ENCODE data around the gene SYNE2.

SYNE2 gene

GRCh38 chr14:63887899-63888298 lies 35.1 kb downstream of the SYNE2 start:
- Mint-ChIP-seq H3K9me3 (no peaks in the 10 kb centered on the region), H3K4me1 (ENCODE audit: low read depth) (no peaks in the 10 kb centered on the region), H3K4me3 (no peak overlapping the region), H3K27me3 (peaks cover 65% of the 10 kb centered on the region), H3K36me3 (ENCODE audit: low read depth) (no peaks in the 10 kb centered on the region), H3K27ac (no peak overlapping the region)
- intact Hi-C loops (cut with micrococcal nuclease), result no loop called here

- no peaks in the 10 kb centered on the region for H3K36me3 Mint-ChIP-seq (ENCODE audit: low read depth)
- H3K27me3 Mint-ChIP-seq, result peaks cover 63% of the 10 kb centered on the region
- no peak overlapping the region for H3K27ac Mint-ChIP-seq
- no peaks in the 10 kb centered on the region for H3K9me3 Mint-ChIP-seq
- no peaks in the 10 kb centered on the region for H3K4me1 Mint-ChIP-seq (ENCODE audit: low read depth)
- intact Hi-C loops (cut with micrococcal nuclease), result no loop called here
- H3K4me3 Mint-ChIP-seq, result no peak overlapping the region
These were observed 37.7 kb downstream of the SYNE2 start for GRCh38 chr14:63890553-63890952.

- H3K27ac Mint-ChIP-seq, result no peak overlapping the region
- peaks cover 66% of the 10 kb centered on the region for H3K27me3 Mint-ChIP-seq
- no peaks in the 10 kb centered on the region for H3K4me1 Mint-ChIP-seq (ENCODE audit: low read depth)
- intact Hi-C loops (cut with micrococcal nuclease), result no loop called here
- H3K9me3 Mint-ChIP-seq, result no peaks in the 10 kb centered on the region
- no peak overlapping the region for H3K4me3 Mint-ChIP-seq
- H3K36me3 Mint-ChIP-seq (ENCODE audit: low read depth), result no peaks in the 10 kb centered on the region
These were observed 38.6 kb downstream of the SYNE2 start for GRCh38 chr14:63891148-63891975.

GRCh38 chr14:63892265-63892664 lies 39.5 kb downstream of the SYNE2 start:
- Mint-ChIP-seq H3K9me3 (no peaks in the 10 kb centered on the region), H3K27me3 (peaks cover 65% of the 10 kb centered on the region), H3K27ac (no peak overlapping the region), H3K4me1 (ENCODE audit: low read depth) (no peaks in the 10 kb centered on the region), H3K36me3 (ENCODE audit: low read depth) (no peaks in the 10 kb centered on the region), H3K4me3 (no peak overlapping the region)
- intact Hi-C loops (cut with micrococcal nuclease), result no loop called here

GRCh38 chr14:63893701-63894458 lies 41.1 kb downstream of the SYNE2 start:
- Mint-ChIP-seq H3K36me3 (ENCODE audit: low read depth) (no peaks in the 10 kb centered on the region), H3K4me3 (no peak overlapping the region), H3K27ac (no peak overlapping the region), H3K27me3 (peaks cover 72% of the 10 kb centered on the region), H3K4me1 (ENCODE audit: low read depth) (no peaks in the 10 kb centered on the region), H3K9me3 (no peaks in the 10 kb centered on the region)
- intact Hi-C loops (cut with micrococcal nuclease), result no loop called here

GRCh38 chr14:63895510-63895909 lies 42.7 kb downstream of the SYNE2 start:
- no peak overlapping the region for H3K4me3 Mint-ChIP-seq
- H3K4me1 Mint-ChIP-seq (ENCODE audit: low read depth), result peaks cover 7% of the 10 kb centered on the region
- H3K27me3 Mint-ChIP-seq, result peaks cover 74% of the 10 kb centered on the region
- H3K36me3 Mint-ChIP-seq (ENCODE audit: low read depth), result no peaks in the 10 kb centered on the region
- H3K9me3 Mint-ChIP-seq, result peaks cover 9% of the 10 kb centered on the region
- intact Hi-C loops (cut with micrococcal nuclease), result no loop called here
- H3K27ac Mint-ChIP-seq, result no peak overlapping the region

GRCh38 chr14:63896278-63896720 lies 43.5 kb downstream of the SYNE2 start:
- Mint-ChIP-seq H3K4me1 (ENCODE audit: low read depth) (peaks cover 13% of the 10 kb centered on the region), H3K27ac (no peak overlapping the region), H3K4me3 (no peak overlapping the region), H3K36me3 (ENCODE audit: low read depth) (no peaks in the 10 kb centered on the region), H3K27me3 (peaks cover 69% of the 10 kb centered on the region), H3K9me3 (peaks cover 15% of the 10 kb centered on the region)
- intact Hi-C loops (cut with micrococcal nuclease), result no loop called here

GRCh38 chr14:63897721-63898163 lies 44.9 kb downstream of the SYNE2 start:
- Mint-ChIP-seq H3K4me3 (no peak overlapping the region), H3K27me3 (peaks cover 71% of the 10 kb centered on the region), H3K9me3 (peaks cover 21% of the 10 kb centered on the region), H3K27ac (no peak overlapping the region), H3K4me1 (ENCODE audit: low read depth) (peaks cover 20% of the 10 kb centered on the region), H3K36me3 (ENCODE audit: low read depth) (no peaks in the 10 kb centered on the region)
- intact Hi-C loops (cut with micrococcal nuclease), result no loop called here

- Mint-ChIP-seq H3K4me3 (no peak overlapping the region), H3K27me3 (peaks cover 73% of the 10 kb centered on the region), H3K36me3 (ENCODE audit: low read depth) (no peaks in the 10 kb centered on the region), H3K9me3 (peaks cover 21% of the 10 kb centered on the region), H3K27ac (no peak overlapping the region), H3K4me1 (ENCODE audit: low read depth) (peaks cover 21% of the 10 kb centered on the region)
- intact Hi-C loops (cut with micrococcal nuclease), result no loop called here
These were observed 47.1 kb downstream of the SYNE2 start for GRCh38 chr14:63899953-63900352.

GRCh38 chr14:63901434-63902085 lies 48.8 kb downstream of the SYNE2 start:
- intact Hi-C loops (cut with micrococcal nuclease), result no loop called here
- H3K27ac Mint-ChIP-seq, result no peak overlapping the region
- H3K27me3 Mint-ChIP-seq, result peaks cover 76% of the 10 kb centered on the region
- no peak overlapping the region for H3K4me3 Mint-ChIP-seq
- H3K36me3 Mint-ChIP-seq (ENCODE audit: low read depth), result no peaks in the 10 kb centered on the region
- H3K9me3 Mint-ChIP-seq, result peaks cover 21% of the 10 kb centered on the region
- H3K4me1 Mint-ChIP-seq (ENCODE audit: low read depth), result peaks cover 21% of the 10 kb centered on the region

GRCh38 chr14:63902375-63902976 lies 49.7 kb downstream of the SYNE2 start:
- Mint-ChIP-seq H3K4me1 (ENCODE audit: low read depth) (peaks cover 21% of the 10 kb centered on the region), H3K36me3 (ENCODE audit: low read depth) (no peaks in the 10 kb centered on the region), H3K9me3 (peaks cover 21% of the 10 kb centered on the region), H3K27ac (no peak overlapping the region), H3K4me3 (no peak overlapping the region), H3K27me3 (peaks cover 78% of the 10 kb centered on the region)
- intact Hi-C loops (cut with micrococcal nuclease), result no loop called here

GRCh38 chr14:63904724-63905123 lies 51.9 kb downstream of the SYNE2 start:
- no peaks in the 10 kb centered on the region for H3K36me3 Mint-ChIP-seq (ENCODE audit: low read depth)
- H3K4me3 Mint-ChIP-seq, result no peak overlapping the region
- intact Hi-C loops (cut with micrococcal nuclease), result no loop called here
- H3K4me1 Mint-ChIP-seq (ENCODE audit: low read depth), result peaks cover 21% of the 10 kb centered on the region
- no peak overlapping the region for H3K27ac Mint-ChIP-seq
- H3K27me3 Mint-ChIP-seq, result peaks cover 78% of the 10 kb centered on the region
- H3K9me3 Mint-ChIP-seq, result peaks cover 20% of the 10 kb centered on the region

- Mint-ChIP-seq H3K4me3 (no peak overlapping the region), H3K27me3 (peaks cover 75% of the 10 kb centered on the region), H3K4me1 (ENCODE audit: low read depth) (peaks cover 15% of the 10 kb centered on the region), H3K36me3 (ENCODE audit: low read depth) (no peaks in the 10 kb centered on the region), H3K27ac (no peak overlapping the region), H3K9me3 (peaks cover 14% of the 10 kb centered on the region)
- intact Hi-C loops (cut with micrococcal nuclease), result no loop called here
These were observed 52.6 kb downstream of the SYNE2 start for GRCh38 chr14:63905370-63905769.
